HG03439 (cell line): Measurements from ENCODE around the gene SDHA.
"Not testable (repeated sequence)": the region's sequence is repeated elsewhere in the genome, so short reads cannot be mapped to it uniquely, and the experiment has no call there.

Source experiments
- ATAC-seq: cut with Tn5 transposase; IDR thresholded peaks from one replicate; pipeline ENCODE4 v1.9.1; 2021; ENCODE audit warnings: mild to moderate bottlenecking, moderate library complexity; ENCODE audit not compliant: unreplicated experiment

SDHA gene

DNA sequence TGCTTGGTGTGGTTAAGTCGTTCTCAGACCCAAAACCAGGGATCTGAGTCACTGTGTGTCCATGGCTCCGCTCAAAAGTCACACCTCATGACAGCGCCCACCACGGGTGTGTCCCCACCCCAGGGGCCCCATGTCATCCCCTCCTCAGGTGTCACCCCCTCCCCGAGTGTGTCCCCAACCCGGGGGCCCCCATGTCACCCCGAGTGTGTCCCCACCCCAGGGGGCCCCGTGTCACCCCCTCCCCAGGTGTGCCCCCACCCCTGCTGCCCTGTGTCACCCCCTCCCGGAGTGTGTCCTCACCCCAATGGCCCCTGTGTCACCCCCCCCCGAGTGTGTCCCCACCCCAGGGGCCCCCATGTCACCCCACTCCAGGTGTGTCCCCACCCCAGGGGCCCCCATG is 21.8 kb upstream of the SDHA start:
- ATAC-seq = no peak

DNA sequence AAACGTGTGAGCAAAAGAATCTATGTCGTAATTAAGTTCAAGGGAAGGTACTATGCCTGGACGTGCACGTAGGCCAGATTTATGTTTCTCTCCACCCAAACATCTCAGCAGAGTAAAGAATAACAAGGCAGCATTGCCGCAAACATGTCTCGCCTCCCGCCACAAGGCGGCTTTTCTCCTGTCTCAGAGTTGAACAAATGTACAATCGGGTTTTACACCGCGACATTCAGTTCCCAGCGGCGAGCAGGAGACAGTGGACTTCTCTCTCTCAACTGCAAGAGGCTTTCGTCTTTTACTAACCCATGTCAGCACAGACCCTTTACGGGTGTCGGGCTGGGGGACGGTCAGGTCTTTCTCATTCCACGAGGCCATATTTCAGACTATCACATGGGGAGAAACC is 21.1 kb upstream of the SDHA start:
- ATAC-seq = not testable (repeated sequence)

DNA sequence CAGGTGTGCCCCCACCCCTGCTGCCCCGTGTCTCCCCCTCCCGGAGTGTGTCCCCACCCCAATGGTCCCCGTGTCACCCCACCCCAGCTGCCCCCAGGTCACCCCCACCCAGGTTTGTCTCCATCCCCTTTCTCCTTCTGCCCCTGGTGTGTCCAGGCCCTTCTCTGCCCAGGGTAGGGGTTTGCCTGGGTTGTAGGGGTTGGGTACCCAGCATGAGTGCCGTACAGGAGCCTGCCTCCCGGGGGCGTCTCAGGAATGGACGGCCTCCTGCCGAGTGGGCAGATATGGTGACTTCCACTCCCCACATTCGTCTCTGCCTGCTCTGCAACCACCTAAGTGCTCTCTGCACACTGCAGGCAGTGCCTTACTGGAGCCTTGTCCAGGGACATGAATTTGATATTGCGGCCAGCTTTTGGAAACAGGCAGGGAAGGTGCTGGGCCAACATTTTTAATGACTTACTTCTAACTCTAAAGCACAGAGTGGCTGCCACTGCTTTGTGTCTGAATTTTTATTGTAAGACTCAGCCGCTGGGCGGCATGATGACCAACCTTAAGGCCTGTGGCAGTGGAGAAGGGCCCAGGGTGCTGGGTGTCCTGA is 20.1 kb upstream of the SDHA start:
- ATAC-seq = no peak

DNA sequence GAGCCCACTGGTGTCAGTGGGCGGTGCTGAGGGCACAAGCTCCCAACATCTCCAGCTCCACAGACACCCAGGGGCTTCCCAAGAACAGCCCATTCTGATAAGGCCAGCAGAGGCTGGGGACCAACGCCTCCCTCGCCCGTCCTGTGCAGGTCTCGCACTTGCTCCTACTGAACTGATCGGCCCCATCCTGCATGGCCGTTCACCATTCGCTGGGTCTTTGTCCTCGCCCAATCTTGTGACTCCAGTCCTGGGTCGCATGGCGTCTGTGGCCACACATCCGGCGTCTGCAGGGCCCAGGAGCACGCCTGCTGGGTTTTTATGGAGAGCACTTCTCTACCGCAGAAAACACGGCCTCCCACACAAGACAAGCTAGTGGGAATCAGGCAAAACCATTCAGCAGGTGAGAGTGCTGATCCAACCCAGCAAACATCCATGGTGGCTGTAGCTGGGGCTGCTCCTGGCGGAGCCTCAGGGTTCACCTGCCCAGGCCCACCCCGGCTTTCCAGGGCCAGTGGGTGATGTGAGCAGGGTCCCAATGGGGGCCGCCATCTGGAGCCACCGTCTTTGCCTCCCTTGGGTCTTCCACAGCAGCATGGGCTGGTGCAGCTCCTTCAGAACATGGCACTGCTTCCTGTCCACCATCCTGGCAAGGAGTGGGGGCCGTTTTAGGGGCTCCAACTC is 19.5 kb upstream of the SDHA start:
- no peak for ATAC-seq

DNA sequence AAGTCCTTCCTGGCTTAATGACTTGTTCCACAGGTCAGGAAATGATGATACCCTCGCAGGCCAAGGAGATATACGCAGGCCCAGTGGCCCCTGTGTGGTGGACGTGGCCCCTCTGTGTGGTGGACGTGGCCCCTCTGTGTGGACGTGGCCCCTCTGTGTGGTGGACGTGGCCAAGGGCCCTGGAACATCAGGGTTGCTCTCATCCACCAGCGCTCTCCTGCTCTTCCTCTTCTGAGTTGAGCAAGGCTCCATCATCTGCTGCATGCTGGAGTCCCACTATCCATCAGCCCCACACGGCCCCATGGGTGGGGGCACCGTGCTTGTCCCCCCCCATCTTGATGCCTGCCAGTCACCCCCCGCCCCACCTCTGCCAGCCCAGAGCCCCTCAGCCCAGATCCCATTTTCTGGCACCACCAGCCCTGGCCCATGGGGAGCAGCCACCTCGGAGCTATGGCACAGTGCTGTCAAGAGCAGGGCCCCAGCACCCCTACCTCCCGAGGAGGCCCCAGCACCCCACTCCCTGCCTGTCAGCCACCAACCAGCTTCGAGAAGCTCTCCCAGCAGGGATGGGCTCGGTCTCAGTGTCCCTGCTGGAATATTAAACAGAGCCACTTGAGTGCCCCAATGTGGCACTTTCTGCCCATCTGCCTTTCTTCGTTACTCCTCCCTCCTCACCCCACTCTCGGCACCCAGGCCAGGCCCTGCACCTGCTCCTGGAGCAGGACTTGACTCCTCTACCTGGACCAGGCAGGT is 18.7 kb upstream of the SDHA start:
- no peak for ATAC-seq

DNA sequence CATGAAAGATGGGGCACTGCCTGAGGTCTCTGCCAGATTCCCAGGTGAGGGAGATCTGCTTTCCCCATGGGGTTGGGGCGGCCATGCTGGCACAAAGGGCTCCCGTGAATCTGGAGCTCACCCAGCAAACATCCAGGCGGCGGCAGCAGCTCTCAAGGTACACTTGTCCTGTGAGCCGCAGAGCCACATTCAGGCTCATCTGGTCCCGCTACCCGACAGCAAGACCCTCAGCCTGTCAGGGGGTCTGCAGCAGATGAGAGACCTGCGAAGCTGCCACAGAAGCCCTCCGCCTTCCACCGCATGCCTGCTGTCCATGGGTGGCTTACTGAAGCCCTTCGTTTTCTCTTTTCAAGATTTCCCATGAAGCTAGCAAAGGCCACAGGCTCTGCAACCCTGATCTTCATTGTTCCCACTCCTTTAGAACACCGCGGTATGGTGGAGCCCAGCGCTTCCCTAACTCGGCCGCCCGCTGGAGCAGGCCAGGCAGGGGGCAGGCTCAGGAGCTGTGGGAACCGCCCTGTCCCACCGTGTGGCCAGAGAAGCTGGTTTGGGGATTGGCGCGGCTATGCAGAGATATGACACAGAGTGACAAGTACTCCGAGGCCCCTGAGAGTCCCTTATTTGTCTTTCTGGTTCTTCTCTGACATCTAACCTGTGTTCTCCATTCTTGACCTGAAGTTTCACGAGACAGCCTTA is 18.0 kb upstream of the SDHA start:
- no peak for ATAC-seq

DNA sequence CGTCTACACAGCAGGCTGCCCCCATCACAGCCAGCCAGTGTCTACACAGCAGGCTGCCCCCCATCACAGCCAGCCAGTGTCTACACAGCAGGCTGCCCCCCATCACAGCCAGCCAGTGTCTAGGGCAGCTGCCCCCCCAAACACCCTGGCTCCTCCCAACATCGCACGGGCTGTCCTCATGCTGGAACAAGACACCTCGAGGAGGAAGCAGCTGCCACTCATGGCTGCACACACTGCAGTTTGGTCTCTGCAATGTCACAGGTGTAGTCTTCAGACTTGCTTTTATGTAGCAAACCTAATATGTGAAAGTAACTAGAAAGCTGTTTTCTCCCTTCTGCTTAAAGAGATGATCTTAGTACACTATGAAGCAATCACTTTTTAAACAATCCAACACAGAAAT is 17.1 kb upstream of the SDHA start:
- ATAC-seq = no peak

DNA sequence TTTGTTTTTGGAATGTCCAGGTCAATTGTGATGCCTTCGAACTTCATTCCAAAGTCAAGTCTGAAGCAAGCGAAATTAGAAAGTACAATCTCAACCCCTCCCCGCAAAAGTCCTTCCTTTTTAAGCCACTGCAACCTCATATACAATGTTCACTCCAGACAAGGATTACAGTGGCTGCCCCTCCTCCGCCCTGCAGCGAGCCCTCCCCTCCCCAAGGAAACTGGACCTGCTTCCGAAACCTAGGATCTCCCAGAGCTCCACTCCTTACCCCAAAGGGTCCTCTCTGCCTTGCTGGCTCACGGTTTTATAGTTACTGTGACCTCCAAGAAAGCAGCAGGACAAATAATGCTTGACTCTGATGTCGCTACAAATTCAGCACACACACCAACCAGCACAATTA is 16.4 kb upstream of the SDHA start:
- no peak for ATAC-seq

DNA sequence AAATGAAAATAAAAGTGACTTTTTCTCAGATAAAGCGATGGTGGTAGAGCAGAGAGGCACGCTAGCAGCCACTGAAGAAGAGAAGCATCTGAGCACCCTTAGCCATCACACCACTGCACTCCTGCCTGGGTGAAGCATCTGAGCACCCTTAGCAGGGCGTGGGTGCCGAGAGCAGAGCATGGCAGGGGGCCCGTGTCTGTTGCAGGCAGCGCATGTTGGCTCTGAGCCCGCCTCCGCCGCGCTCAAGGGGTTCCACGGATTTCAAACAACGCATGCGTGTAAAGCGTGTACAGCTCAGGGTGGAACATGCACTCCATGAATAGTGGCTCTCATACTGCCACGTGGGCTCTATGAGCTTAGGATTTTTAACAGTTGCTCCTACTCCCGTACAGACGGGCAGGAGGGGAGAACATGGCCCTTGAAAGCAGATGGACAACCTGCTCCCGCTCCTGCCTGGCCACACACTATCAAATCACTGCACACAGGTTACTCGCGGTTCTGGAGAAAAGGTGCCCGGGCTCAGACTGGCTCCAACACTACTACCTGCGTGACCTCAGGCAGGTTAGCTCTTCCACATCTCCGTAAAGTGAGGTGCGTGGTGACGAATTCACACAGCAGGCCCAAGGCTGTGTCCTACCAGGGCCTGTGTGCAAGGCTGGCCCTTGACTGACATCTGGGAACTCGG is 14.7 kb upstream of the SDHA start:
- no peak for ATAC-seq

DNA sequence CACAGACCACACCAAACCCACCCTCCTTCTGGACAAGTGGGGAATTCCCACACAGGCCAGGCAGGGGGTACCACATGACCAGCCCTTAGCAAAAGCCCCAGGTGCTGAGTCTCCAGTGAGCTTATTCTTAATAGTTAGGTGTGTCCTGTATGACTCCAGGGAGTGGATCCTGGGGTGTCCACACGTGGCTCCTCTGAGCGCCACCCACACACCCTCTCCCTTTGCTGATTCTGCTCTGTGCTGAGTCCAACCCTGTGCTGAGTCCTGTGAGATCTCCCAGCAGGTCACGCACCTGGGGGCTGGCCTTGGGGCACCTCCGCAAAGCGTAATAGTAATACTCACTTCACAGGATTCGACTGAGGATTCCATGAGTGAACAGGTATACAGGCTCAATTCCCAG is 14.1 kb upstream of the SDHA start:
- no peak for ATAC-seq

DNA sequence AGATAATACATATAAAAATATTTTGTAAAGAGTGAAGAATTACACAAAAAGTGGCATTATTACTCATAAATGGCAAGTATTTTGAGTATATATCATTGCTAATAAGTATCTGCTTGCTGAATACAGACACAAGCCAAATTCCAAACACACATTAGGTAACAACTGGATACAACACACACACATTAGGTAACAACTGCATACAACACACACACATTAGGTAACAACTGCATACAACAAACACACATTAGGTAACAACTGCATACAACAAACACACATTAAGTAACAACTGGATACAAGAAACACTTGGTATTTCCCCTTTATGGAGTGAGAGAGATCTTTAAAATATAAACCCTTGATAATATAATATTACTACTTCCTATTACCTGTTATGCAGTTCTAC is 13.7 kb upstream of the SDHA start:
- no peak for ATAC-seq

DNA sequence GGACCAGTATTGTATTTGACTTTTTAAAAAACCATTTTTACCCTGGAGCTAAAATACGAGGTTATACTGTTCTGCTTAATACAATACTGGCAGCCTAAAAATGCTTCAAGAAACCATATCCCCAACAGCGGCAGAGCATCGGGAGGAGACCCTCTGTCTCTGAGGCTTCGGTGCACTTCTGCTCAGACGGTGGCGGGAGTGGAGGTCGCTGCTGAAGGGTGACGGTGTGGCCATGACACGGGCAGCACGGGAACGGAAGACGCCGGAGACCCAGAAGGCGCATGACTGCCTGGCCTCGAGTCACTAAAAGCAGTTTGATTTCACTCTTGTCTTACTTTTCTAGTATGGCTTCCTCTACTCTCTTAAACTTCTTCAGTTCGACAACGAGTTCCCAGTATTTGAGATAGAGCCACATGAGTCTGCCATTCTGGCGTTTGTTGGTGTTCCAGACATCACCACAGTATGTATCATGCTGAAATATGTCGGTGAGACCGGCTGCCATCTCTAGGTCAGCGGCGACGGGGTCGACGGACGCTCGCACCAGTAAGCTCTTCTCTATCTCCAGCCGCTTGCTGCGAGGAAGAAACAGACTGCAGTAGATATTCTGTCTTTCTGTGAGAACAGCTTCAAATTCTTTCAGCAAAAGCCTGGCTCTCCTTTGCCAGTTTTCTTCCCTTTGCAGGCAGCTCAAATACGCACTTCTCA is 13.0 kb upstream of the SDHA start:
- ATAC-seq = no peak

DNA sequence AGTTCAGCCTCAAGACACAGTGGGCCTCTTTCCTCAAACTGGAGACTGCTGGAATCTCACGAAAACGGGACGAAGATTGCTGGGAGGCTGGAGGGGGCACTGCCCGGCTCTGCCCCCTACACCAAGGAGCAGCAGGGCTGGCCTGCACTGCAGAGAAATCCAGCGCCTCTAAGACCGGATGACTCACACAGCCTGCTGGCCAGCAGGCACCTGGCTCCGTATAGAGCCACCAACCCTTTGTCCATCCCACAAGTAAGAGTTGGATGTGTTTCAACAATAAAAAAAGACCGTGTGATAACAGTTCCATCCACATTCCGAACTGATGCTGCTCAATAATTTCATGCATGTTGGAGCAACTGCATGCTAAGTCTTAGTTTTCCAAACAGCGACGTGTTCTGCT is 11.7 kb upstream of the SDHA start:
- ATAC-seq = no peak

DNA sequence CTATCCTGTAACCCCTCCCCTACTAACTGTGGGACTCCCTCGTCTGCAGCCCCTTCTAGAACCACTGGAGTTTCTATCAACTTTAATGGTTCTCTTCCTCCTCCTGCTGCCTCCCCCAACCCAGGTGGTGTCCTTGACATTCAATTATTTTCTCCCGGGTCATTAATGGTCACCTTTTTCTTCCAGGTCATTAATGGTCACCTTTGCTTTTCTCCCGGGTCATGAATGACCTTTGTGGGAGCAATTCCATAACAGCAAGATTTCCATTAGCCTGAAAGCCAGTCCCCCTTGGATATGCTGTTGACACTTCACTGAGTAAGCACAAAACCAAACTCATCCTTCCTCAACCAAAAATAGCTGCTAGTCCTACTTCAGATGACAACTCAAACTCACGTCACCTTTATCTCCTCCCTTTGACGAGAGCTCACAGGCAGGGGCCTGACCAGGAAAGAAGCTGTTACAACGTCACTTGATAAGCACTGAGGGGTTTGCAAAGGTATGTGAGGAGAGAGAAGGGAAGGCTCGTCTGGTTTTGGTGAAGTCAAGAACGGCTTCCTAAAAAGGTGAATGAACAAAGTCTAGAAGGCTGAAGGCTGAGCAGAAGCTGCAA is 11.1 kb upstream of the SDHA start:
- no peak for ATAC-seq

DNA sequence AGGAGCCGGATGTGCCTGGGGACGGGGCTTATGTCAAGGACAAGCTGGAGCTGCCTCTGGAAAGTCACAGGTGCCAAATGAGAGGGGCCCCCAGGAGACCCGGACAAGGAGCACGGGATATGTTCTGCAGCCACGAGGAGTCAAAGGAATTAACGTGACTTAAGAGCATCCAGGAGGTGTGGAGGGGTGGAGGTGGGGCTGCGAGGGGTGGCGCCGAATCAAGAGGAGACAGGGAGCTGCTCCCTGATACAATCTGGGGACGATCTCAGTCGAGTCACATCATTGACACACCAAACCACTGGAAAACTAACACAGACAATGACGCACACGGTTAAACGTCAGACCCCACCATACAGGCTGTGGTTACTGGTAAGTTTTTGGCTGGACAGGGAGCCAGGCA is 10.5 kb upstream of the SDHA start:
- ATAC-seq = no peak

DNA sequence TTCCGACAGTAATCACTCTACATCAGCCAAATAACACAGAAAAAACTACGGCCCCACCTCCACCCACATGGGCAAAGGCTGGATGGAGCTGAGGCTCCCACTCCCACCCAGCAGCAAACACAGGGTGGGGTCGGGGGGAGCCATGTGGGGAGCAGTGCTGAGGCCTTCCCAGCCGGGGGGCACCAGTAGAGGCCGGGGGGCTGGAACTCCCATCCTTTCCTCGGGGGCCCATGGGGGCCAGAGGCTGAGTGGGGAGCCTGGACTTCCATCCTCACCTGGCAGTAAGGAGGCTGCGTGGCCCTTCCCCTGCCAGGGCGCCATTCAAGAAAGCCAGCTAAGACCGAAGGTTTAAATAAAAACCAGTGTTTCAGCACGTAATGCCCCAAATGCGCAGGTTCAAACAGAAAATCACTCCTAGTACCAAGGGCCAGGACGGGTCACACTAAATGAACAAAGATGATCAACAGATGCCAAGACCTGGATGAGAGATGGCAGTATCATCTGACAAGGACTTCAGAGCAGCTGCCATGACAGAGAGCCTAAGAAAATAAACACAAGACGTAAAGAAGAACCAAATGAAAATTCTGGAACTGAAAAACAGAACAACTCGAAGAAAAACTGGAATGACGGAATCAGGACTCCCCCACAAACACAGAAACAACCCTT is 9.5 kb upstream of the SDHA start:
- ATAC-seq = no peak

DNA sequence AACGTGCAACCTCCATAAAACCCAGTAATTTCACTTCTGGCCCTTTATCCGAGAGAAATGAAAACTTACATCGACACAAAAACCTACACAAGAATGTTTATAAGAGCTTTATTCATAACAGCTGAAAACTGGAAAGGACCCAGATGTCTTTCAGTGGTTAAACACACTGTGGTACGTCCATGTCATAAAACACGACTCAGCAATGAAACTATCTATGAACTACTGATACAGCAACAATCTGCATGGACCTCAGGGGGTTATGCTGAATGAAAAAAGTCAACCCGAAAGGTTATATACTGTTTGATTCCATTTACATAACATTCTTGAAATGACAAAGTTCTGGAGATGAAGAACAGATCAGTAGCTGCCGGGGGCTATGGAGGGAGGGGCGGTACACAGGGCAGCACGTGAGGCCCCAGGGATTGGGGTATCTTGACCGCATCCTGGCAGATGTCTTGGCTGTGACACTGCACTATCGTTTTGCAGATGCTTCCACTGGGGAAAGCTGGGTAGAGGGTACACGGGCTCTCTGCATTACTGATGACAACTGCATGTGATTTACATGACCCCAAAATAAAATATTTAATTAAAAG is 4.2 kb upstream of the SDHA start:
- ATAC-seq = no peak

DNA sequence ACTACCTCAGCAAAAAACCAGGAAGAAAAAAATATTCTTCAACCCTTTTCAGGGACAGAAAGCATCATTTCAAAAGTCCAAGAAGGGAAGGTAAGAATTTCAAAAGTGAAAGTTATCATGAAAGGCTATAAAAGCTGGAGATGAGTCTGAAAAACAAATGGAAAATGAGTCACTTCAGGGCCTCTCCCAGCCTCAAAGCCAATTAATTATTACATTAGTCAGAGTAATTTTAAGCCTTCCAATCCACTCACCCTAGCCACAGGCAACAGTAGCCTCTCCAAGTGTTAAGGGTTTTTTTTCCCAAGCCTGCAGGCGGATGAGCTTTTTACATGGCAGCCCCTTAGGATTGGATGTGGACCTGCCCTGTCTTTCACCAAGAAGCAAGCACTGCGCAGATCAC is 2.9 kb upstream of the SDHA start:
- not testable (repeated sequence) for ATAC-seq

DNA sequence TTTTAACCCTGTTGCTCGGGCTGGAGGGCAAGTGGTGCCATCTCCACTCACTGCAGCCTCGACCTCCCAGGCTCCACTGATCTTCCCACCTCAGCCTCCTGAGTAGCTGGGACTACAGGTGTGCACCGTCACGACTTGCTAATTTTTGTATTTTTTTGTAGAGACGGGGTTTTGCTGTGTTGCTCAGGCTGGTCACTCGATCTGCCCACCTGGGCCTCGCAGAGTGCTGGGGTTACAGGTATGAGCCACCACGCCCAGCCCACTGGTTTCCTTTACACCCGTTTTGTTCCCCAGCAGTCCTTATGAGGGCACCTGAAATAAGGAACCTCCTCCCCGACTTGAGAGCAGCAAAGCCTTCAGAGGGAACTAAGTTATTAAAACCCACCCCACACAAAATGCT is 2.0 kb upstream of the SDHA start:
- ATAC-seq = not testable (repeated sequence)
